ENCODE measurements around the gene SLC30A2.

SLC30A2 gene

DNA sequence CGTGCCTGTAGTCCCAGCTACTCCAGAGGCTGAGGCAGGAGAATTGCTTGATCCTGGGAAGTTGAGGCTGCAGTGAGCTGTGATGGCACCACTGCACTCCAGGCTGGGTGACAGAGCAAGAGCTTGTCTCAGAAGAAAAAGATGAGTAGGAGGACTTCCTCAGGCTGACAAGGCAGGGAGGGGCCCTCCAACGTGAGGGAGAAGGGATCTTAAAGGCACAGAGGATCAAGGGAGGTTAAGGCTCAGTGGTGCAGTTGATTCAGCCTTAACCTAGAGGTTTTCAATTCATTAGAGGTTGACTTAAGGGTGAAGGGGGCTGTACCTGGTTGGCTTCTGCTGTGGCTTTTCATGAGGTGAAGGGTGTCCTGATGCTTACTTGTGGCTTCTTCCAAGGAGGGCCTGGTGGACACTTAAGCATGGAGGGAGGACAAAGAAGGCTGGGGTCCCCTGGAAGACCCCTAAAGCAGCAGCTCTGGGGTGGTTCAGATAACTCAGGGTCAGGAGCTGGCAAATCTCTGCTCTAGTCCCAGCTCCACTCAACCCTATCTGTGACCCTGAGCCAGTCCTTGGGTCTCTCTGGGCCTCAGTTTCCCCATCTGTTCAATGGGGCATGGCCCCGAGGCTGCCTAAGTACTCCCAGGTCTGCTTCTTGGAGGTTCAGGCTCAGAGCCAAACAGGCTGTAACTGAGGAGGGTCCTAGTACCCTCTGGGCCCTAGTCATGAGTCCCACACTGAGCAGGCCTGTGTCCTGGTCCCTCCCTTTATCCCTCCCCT, 18.0 kb downstream of the SLC30A2 start:
- Histone ChIP-seq H3K4me2 (ENCODE audit: low read length) (no peak overlapping the region), H2BK120ac (ENCODE audit: low read depth, low read length) (no peak overlapping the region), H3K4me3 (ENCODE audit: low read length) (no peak overlapping the region), H3K23ac (ENCODE audit: low read length) (no peak overlapping the region), H2AK5ac (ENCODE audit: low read length) (peak overlapping the region; percentile 45), H3K18ac (ENCODE audit: low read length) (no peak overlapping the region), H3K4ac (ENCODE audit: low read depth, low read length) (no peak overlapping the region), H3K4me1 (ENCODE audit: control insufficient read depth, low read depth, low read length) (no peaks in the 10 kb centered on the region), H3K79me2 (ENCODE audit: control insufficient read depth, insufficient read depth, low read length) (no peaks in the 10 kb centered on the region), H4K8ac (ENCODE audit: low read depth, low read length) (no peak overlapping the region), H3K27me3 (ENCODE audit: insufficient read depth, low read length, poor library complexity) (no peaks in the 10 kb centered on the region), H3K36me3 (ENCODE audit: control insufficient read depth, insufficient read depth, low read length) (no peaks in the 10 kb centered on the region), H3K79me1 (ENCODE audit: low read length) (no peaks in the 10 kb centered on the region), H2BK15ac (replicated peaks; ENCODE audit: low read depth) (no peak overlapping the region), H3K56ac (ENCODE audit: low read length) (peak overlapping the region; percentile 15), H3K9ac (ENCODE audit: low read length) (no peak overlapping the region), H4K5ac (ENCODE audit: low read length) (no peak overlapping the region), H2BK5ac (ENCODE audit: low read length) (no peak overlapping the region), H3K27ac (ENCODE audit: low read depth, low read length) (no peak overlapping the region)
- WGBS (ENCODE audit: extremely low coverage, insufficient coverage, low lambda C conversion rate) = no CpG with 5 or more reads among the region's 3 CpGs
- no peak for DNase-seq

GRCh38 chr1:26025517-26025916, 20.4 kb downstream of the SLC30A2 start:
- no peak overlapping the region for H4K8ac ChIP-seq (ENCODE audit: low read depth, low read length)
- no CpG with 5 or more reads among the region's 5 CpGs for WGBS (ENCODE audit: extremely low coverage, insufficient coverage, low lambda C conversion rate)

DNA sequence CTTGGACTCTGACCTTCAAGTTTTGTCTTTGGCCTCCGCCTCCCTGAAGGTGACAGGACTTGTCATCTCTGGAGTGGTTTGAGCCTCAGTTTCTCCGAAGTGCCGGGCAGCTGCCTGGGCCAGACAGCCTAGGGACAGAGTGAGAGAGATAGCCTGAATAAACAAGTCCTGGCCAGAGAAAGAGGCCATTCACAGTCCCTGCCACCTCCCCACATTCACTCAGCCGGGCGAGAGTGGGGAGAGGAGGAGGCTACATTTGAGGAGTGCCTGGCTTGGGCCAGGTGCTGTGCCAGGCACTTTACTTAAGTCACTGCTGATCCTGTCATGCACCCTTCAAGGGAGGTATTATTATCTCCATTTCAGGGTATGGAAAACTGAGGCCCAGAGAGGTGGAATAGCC, 20.9 kb downstream of the SLC30A2 start:
- no peaks in the 10 kb centered on the region for H3K4me1 ChIP-seq (ENCODE audit: control insufficient read depth, low read depth, low read length)
- H2BK15ac ChIP-seq (replicated peaks; ENCODE audit: low read depth) = no peak overlapping the region
- no peak overlapping the region for H3K18ac ChIP-seq (ENCODE audit: low read length)
- H2BK5ac ChIP-seq (ENCODE audit: low read length) = no peak overlapping the region
- no peak overlapping the region for H2AK5ac ChIP-seq (ENCODE audit: low read length)
- H3K4me3 ChIP-seq (ENCODE audit: low read length) = no peak overlapping the region
- no peak for DNase-seq
- no peak overlapping the region for H3K56ac ChIP-seq (ENCODE audit: low read length)
- H3K27ac ChIP-seq (ENCODE audit: low read depth, low read length) = no peak overlapping the region
- no peaks in the 10 kb centered on the region for H3K79me2 ChIP-seq (ENCODE audit: control insufficient read depth, insufficient read depth, low read length)
- no peak overlapping the region for H3K4me2 ChIP-seq (ENCODE audit: low read length)
- H3K27me3 ChIP-seq (ENCODE audit: insufficient read depth, low read length, poor library complexity) = no peaks in the 10 kb centered on the region
- H3K4ac ChIP-seq (ENCODE audit: low read depth, low read length) = no peak overlapping the region
- H3K79me1 ChIP-seq (ENCODE audit: low read length) = no peaks in the 10 kb centered on the region
- H3K23ac ChIP-seq (ENCODE audit: low read length) = no peak overlapping the region
- H3K9ac ChIP-seq (ENCODE audit: low read length) = no peak overlapping the region
- no peak overlapping the region for H4K5ac ChIP-seq (ENCODE audit: low read length)
- H4K8ac ChIP-seq (ENCODE audit: low read depth, low read length) = no peak overlapping the region
- no CpG with 5 or more reads among the region's 5 CpGs for WGBS (ENCODE audit: extremely low coverage, insufficient coverage, low lambda C conversion rate)
- no peak overlapping the region for H2BK120ac ChIP-seq (ENCODE audit: low read depth, low read length)
- no peaks in the 10 kb centered on the region for H3K36me3 ChIP-seq (ENCODE audit: control insufficient read depth, insufficient read depth, low read length)

More at GRCh38 chr1:26025517-26025916, 20.4 kb downstream of the SLC30A2 start:
- Histone ChIP-seq H3K79me1 (ENCODE audit: low read length) (no peaks in the 10 kb centered on the region), H3K4me3 (ENCODE audit: low read length) (no peak overlapping the region), H2BK15ac (replicated peaks; ENCODE audit: low read depth) (no peak overlapping the region), H3K4me2 (ENCODE audit: low read length) (no peak overlapping the region), H3K27me3 (ENCODE audit: insufficient read depth, low read length, poor library complexity) (no peaks in the 10 kb centered on the region), H4K5ac (ENCODE audit: low read length) (no peak overlapping the region), H3K18ac (ENCODE audit: low read length) (no peak overlapping the region), H3K4me1 (ENCODE audit: control insufficient read depth, low read depth, low read length) (no peaks in the 10 kb centered on the region), H3K36me3 (ENCODE audit: control insufficient read depth, insufficient read depth, low read length) (no peaks in the 10 kb centered on the region), H2BK120ac (ENCODE audit: low read depth, low read length) (no peak overlapping the region), H2AK5ac (ENCODE audit: low read length) (no peak overlapping the region), H3K27ac (ENCODE audit: low read depth, low read length) (no peak overlapping the region), H3K4ac (ENCODE audit: low read depth, low read length) (no peak overlapping the region), H3K56ac (ENCODE audit: low read length) (no peak overlapping the region), H2BK5ac (ENCODE audit: low read length) (no peak overlapping the region), H3K9ac (ENCODE audit: low read length) (no peak overlapping the region), H3K79me2 (ENCODE audit: control insufficient read depth, insufficient read depth, low read length) (no peaks in the 10 kb centered on the region), H3K23ac (ENCODE audit: low read length) (no peak overlapping the region)
- no peak for DNase-seq

GRCh38 chr1:26023826-26024225, 22.1 kb downstream of the SLC30A2 start:
- Histone ChIP-seq H3K79me1 (ENCODE audit: low read length) (no peaks in the 10 kb centered on the region), H3K4me1 (ENCODE audit: control insufficient read depth, low read depth, low read length) (no peaks in the 10 kb centered on the region), H3K36me3 (ENCODE audit: control insufficient read depth, insufficient read depth, low read length) (no peaks in the 10 kb centered on the region), H3K18ac (ENCODE audit: low read length) (no peak overlapping the region), H4K5ac (ENCODE audit: low read length) (no peak overlapping the region), H3K4ac (ENCODE audit: low read depth, low read length) (no peak overlapping the region), H2BK15ac (replicated peaks; ENCODE audit: low read depth) (no peak overlapping the region), H3K27ac (ENCODE audit: low read depth, low read length) (no peak overlapping the region), H2AK5ac (ENCODE audit: low read length) (no peak overlapping the region), H3K56ac (ENCODE audit: low read length) (no peak overlapping the region), H3K79me2 (ENCODE audit: control insufficient read depth, insufficient read depth, low read length) (no peaks in the 10 kb centered on the region), H3K27me3 (ENCODE audit: insufficient read depth, low read length, poor library complexity) (no peaks in the 10 kb centered on the region), H3K4me3 (ENCODE audit: low read length) (no peak overlapping the region), H4K8ac (ENCODE audit: low read depth, low read length) (no peak overlapping the region), H2BK5ac (ENCODE audit: low read length) (no peak overlapping the region), H3K9ac (ENCODE audit: low read length) (no peak overlapping the region), H3K23ac (ENCODE audit: low read length) (no peak overlapping the region), H3K4me2 (ENCODE audit: low read length) (no peak overlapping the region), H2BK120ac (ENCODE audit: low read depth, low read length) (no peak overlapping the region)
- no peak for DNase-seq
- no CpG with 5 or more reads among the region's 5 CpGs for WGBS (ENCODE audit: extremely low coverage, insufficient coverage, low lambda C conversion rate)

- WGBS (ENCODE audit: extremely low coverage, insufficient coverage, low lambda C conversion rate) = no CpG with 5 or more reads among the region's 13 CpGs
These were observed 22.9 kb downstream of the SLC30A2 start for GRCh38 chr1:26023009-26023408.

DNA sequence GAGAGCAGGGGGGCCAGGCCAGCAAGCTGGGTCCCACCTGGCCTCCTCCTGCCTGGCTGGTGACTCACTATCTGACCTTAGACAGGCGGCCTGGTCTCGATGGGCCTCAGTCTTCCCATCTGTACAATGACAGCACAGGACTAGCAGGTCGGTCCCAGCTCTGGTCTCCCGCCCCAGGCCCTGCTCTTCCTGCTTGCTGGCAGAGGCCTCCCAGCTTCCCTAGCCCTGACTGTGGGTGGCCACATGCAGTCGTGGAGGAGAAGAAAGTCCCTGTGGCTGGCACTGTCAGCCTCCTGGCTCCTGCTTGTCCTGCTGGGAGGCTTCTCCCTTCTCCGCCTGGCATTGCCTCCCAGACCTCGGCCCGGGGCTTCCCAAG, 23.5 kb downstream of the SLC30A2 start:
- Histone ChIP-seq H3K9ac (ENCODE audit: low read length) (no peak overlapping the region), H3K79me2 (ENCODE audit: control insufficient read depth, insufficient read depth, low read length) (no peaks in the 10 kb centered on the region), H3K4me3 (ENCODE audit: low read length) (no peak overlapping the region), H2AK5ac (ENCODE audit: low read length) (no peak overlapping the region), H3K27ac (ENCODE audit: low read depth, low read length) (no peak overlapping the region), H3K4me1 (ENCODE audit: control insufficient read depth, low read depth, low read length) (no peaks in the 10 kb centered on the region), H3K27me3 (ENCODE audit: insufficient read depth, low read length, poor library complexity) (no peaks in the 10 kb centered on the region), H2BK120ac (ENCODE audit: low read depth, low read length) (no peak overlapping the region), H3K4ac (ENCODE audit: low read depth, low read length) (no peak overlapping the region), H2BK15ac (replicated peaks; ENCODE audit: low read depth) (no peak overlapping the region), H2BK5ac (ENCODE audit: low read length) (no peak overlapping the region), H3K79me1 (ENCODE audit: low read length) (no peaks in the 10 kb centered on the region), H4K8ac (ENCODE audit: low read depth, low read length) (no peak overlapping the region), H3K18ac (ENCODE audit: low read length) (no peak overlapping the region), H3K36me3 (ENCODE audit: control insufficient read depth, insufficient read depth, low read length) (no peaks in the 10 kb centered on the region), H4K5ac (ENCODE audit: low read length) (no peak overlapping the region), H3K56ac (ENCODE audit: low read length) (no peak overlapping the region), H3K4me2 (ENCODE audit: low read length) (no peak overlapping the region), H3K23ac (ENCODE audit: low read length) (no peak overlapping the region)
- no peak for DNase-seq
- no CpG with 5 or more reads among the region's 8 CpGs for WGBS (ENCODE audit: extremely low coverage, insufficient coverage, low lambda C conversion rate)

More at GRCh38 chr1:26023009-26023408, 22.9 kb downstream of the SLC30A2 start:
- Histone ChIP-seq H2BK120ac (ENCODE audit: low read depth, low read length) (no peak overlapping the region), H3K4me2 (ENCODE audit: low read length) (no peak overlapping the region), H3K9ac (ENCODE audit: low read length) (no peak overlapping the region), H2AK5ac (ENCODE audit: low read length) (no peak overlapping the region), H3K18ac (ENCODE audit: low read length) (no peak overlapping the region), H3K36me3 (ENCODE audit: control insufficient read depth, insufficient read depth, low read length) (no peaks in the 10 kb centered on the region), H4K5ac (ENCODE audit: low read length) (no peak overlapping the region), H3K56ac (ENCODE audit: low read length) (no peak overlapping the region), H3K79me1 (ENCODE audit: low read length) (no peaks in the 10 kb centered on the region), H3K4ac (ENCODE audit: low read depth, low read length) (no peak overlapping the region), H2BK15ac (replicated peaks; ENCODE audit: low read depth) (no peak overlapping the region), H3K4me1 (ENCODE audit: control insufficient read depth, low read depth, low read length) (no peaks in the 10 kb centered on the region), H3K79me2 (ENCODE audit: control insufficient read depth, insufficient read depth, low read length) (no peaks in the 10 kb centered on the region), H2BK5ac (ENCODE audit: low read length) (no peak overlapping the region), H3K27ac (ENCODE audit: low read depth, low read length) (no peak overlapping the region), H3K4me3 (ENCODE audit: low read length) (no peak overlapping the region), H3K27me3 (ENCODE audit: insufficient read depth, low read length, poor library complexity) (no peaks in the 10 kb centered on the region), H4K8ac (ENCODE audit: low read depth, low read length) (no peak overlapping the region), H3K23ac (ENCODE audit: low read length) (no peak overlapping the region)
- DNase-seq = no peak
